Measurements from ENCODE around the gene PNPLA7.
"Not testable (repeated sequence)": the region's sequence is repeated elsewhere in the genome, so short reads cannot be mapped to it uniquely, and the experiment has no call there.

Gene PNPLA7

DNA sequence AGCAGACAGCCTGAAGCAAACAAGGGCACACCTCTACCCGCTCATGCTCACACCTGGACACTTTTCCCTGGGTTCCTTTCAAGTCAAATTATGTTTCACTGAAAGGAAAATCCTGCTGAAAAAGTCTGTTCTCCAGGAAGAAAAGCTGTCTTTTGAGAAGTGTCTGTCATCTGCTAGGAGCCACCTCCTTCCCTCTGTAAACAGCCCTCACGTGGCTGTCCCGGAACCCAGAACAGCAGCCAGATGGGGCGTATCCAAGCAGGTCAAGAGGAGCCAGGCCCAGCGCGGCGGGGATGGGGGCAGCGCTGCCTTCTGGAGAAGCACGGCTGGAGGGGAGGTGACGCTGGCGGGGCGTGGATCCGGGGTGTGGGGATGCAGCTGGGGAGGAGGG is at the start of gene PNPLA7:
Gene PNPLA7, minus strand, starts transcription at position 172 of the 391 bp plus-strand sequence. CDS start 205 bp downstream, outside the sequence.
- DNase-seq (ENCODE audit: low read depth), result peak; percentile 88
- peak within 1 kb of the TSS; percentile 66 for H3K4me3 ChIP-seq (ENCODE audit: low read depth, low read length)
- TF ChIP-seq CTCF (IDR thresholded peaks at IDR 0.05; ENCODE audit: control insufficient read depth, extremely low read depth, insufficient read depth), result no peak

- no peak for TF ChIP-seq CTCF (IDR thresholded peaks at IDR 0.05; ENCODE audit: control insufficient read depth, extremely low read depth, insufficient read depth)
- H3K4me3 ChIP-seq (ENCODE audit: low read depth, low read length), result no peak overlapping the region
- no peak for DNase-seq (ENCODE audit: low read depth)
Observed at GRCh38 chr9:137598943-137599342, 48.7 kb upstream of the PNPLA7 start.

GRCh38 chr9:137596577-137596976 is 46.4 kb upstream of the PNPLA7 start:
- DNase-seq (ENCODE audit: low read depth), result not testable (repeated sequence)

GRCh38 chr9:137593176-137593575 is 43.0 kb upstream of the PNPLA7 start:
- H3K4me3 ChIP-seq (ENCODE audit: low read depth, low read length), result peak overlapping the region; percentile 35
- no peak for DNase-seq (ENCODE audit: low read depth)
- no peak for TF ChIP-seq CTCF (IDR thresholded peaks at IDR 0.05; ENCODE audit: control insufficient read depth, extremely low read depth, insufficient read depth)

More at GRCh38 chr9:137596577-137596976, 46.4 kb upstream of the PNPLA7 start:
- not testable (repeated sequence) for H3K4me3 ChIP-seq (ENCODE audit: low read depth, low read length)

DNA sequence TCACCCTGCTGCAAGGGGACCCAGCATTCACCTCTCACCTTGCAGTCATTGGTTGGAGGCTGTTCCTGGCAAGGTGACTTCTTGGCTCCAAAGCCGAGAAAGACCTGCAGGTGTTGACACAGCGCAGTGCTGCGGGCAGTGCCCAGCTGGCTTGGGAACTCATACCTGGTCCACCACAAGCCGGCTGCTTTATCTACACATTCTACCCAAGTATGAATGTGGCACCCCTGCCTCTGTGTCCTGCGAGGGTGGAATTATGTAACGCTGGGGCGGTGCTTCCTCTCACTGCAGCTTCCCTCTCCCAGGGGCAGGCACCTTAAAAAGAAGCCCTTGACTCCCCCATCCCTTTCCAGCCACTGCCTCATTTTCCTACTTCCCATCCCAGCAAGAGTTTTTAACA is 42.6 kb upstream of the PNPLA7 start:
- no peak for TF ChIP-seq CTCF (IDR thresholded peaks at IDR 0.05; ENCODE audit: control insufficient read depth, extremely low read depth, insufficient read depth)
- peak; percentile 81 for DNase-seq (ENCODE audit: low read depth)
- peak overlapping the region; percentile 35 for H3K4me3 ChIP-seq (ENCODE audit: low read depth, low read length)

- H3K4me3 ChIP-seq (ENCODE audit: low read depth, low read length), result peak within 1 kb of the TSS; percentile 88
- no peak for DNase-seq (ENCODE audit: low read depth)
- TF ChIP-seq CTCF (IDR thresholded peaks at IDR 0.05; ENCODE audit: control insufficient read depth, extremely low read depth, insufficient read depth), result no peak
Observed at GRCh38 chr9:137590469-137591383, 40.5 kb upstream of the PNPLA7 start, which contains the start of gene ZMYND19. TSS of gene ZMYND19 (minus strand) at chr9:137590512. CDS start at chr9:137590263, 249 bp downstream.

GRCh38 chr9:137590123-137590468 is 39.9 kb upstream of the PNPLA7 start:
- H3K4me3 ChIP-seq (ENCODE audit: low read depth, low read length), result peak overlapping the region; percentile 88
- no peak for TF ChIP-seq CTCF (IDR thresholded peaks at IDR 0.05; ENCODE audit: control insufficient read depth, extremely low read depth, insufficient read depth)
- DNase-seq (ENCODE audit: low read depth), result no peak

All from LNCaP clone FGC (cell line).